Aorta (tissue), 5 donors: Measurements from ENCODE around the gene HLCS. TPM values are rescaled to one million over a fixed set of nuclear protein-coding genes. Genes with fewer than 3 reads are reported as not detected.
"Not testable (repeated sequence)": the region's sequence is repeated elsewhere in the genome, so short reads cannot be mapped to it uniquely, and the experiment has no call there.

Experiments used
- ATAC-seq: fragments of 200-7000 bp; cut with Tn5 transposase; one replicate; pipeline ENCODE4 v1.9.1; 2022; ENCODE audit warnings: moderate library complexity; ENCODE audit not compliant: low FRiP score
- DNase-seq, 2 donors: peaks; one replicate each; pipeline ENCODE4 v3.0.0-alpha.2; 2020
- H3K27ac ChIP-seq, 2 donors: one replicate each; pipeline ENCODE4 v1.5.1; 2013; ENCODE audit warnings: low read length in 2 of 2, mild to moderate bottlenecking in 2 of 2, moderate library complexity in 2 of 2, control low read depth in 1 of 2, inconsistent platforms in 1 of 2, low read depth in 1 of 2
- H3K27me3 ChIP-seq, 2 donors: one replicate each; pipeline ENCODE4 v1.6.1; 2013; ENCODE audit warnings: control low read depth in 1 of 2, low read length in 1 of 2, mild to moderate bottlenecking in 1 of 2, moderate library complexity in 1 of 2; ENCODE audit not compliant: insufficient read depth in 2 of 2, control insufficient read depth in 1 of 2
- H3K36me3 ChIP-seq, 2 donors: one replicate each; pipeline ENCODE4 v1.6.1; 2013; ENCODE audit warnings: control low read depth in 1 of 2, low read length in 1 of 2, mild to moderate bottlenecking in 1 of 2; ENCODE audit not compliant: insufficient read depth in 2 of 2, control insufficient read depth in 1 of 2
- H3K4me1 ChIP-seq, 2 donors: one replicate each; pipeline ENCODE4 v1.6.1; 2013; ENCODE audit warnings: low read length in 2 of 2, control low read depth in 1 of 2, mild to moderate bottlenecking in 1 of 2, moderate library complexity in 1 of 2; ENCODE audit not compliant: insufficient read depth in 2 of 2, control insufficient read depth in 1 of 2
- H3K4me3 ChIP-seq, 2 donors: one replicate each; pipeline ENCODE4 v1.5.1; 2013; ENCODE audit warnings: low read length in 2 of 2, control low read depth in 1 of 2, mild to moderate bottlenecking in 1 of 2
- H3K9me3 ChIP-seq: one replicate; pipeline ENCODE4 v1.6.1; 2013; ENCODE audit warnings: mild to moderate bottlenecking, low read length; ENCODE audit not compliant: control insufficient read depth
- WGBS, 2 donors: extraction: QIAGEN DNeasy Blood & Tissue Kit; methylation state at CpG; one replicate each; pipeline ENCODE4 v1.1.7; 2013; 5-methylcytosine and 5-hydroxymethylcytosine counted together
- intact Hi-C, 2 donors: fragments of 100-400 bp; cut with DNase I; formaldehyde crosslinking; loops; one replicate each; pipeline versions ENCODE4 v1.14.2 to v1.15.0; 2022
- polyA plus RNA-seq, 2 donors: library from polyadenylated mRNA; stranded (reverse); fragments of 200-250 nt; gene quantifications; one replicate each; pipeline ENCODE4 v1.2.3, GENCODE V29; 2013
- total RNA-seq, 2 donors: library from RNA; stranded (reverse); fragmentation: NEBNext Ultra II Directional; extraction: Animal tissue kit (Norgen Biotek cat#: 25700); gene quantifications; one replicate each; pipeline ENCODE4 v1.2.1, GENCODE V29; 2021
- donor health status: healthy with polysubstance abuse.
- donor health status: Bipolar disorder and iron deficiency.
- donor health status: DM: no; HTN: no; CAD: no.
- donor health status: DM: no; HTN: no; CAD: no.
- donor health status: DM: yes; HTN: yes; CAD: no.

HLCS gene
- total and polyA plus RNA-seq, 4 donors: 2.1 to 19.7 (median 10.6) TPM

DNA sequence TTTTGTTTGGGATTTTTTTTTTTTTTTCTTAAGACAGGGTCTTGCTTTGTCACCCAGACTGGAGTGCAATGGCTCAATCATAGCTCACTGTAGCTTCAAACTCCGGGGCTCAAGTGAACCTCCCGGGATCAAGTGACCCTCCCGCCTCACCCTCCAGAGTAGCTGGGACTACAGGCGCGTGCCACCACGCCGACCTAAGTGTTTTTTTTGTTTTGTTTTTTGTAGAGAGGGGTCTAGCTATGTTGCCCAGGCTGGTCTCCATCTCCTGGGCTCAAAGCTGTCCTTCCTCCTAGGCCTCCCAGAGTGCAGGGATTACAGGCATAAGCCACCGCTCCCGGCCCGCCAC, 776 bp downstream of the HLCS start:
- Histone ChIP-seq H3K9me3 (no peaks in the 10 kb centered on the region), H3K36me3 (peaks cover 0 to 3% of the 10 kb centered on the region in 2 donors), H3K4me3 (peak overlapping the region; percentile 89 to 97), H3K27ac (peak overlapping the region in 1 of 2 donors; percentile 5), H3K4me1 (no peaks in the 10 kb centered on the region), H3K27me3 (no peaks in the 10 kb centered on the region)
- DNase-seq: no peak
- intact Hi-C loops: loop anchor here in 1 of 2 donors (1.0 kb wide), 1 partner anchor 24 kb away; no protein-coding TSS in a partner anchor
- WGBS, 2 donors: 21 to 35% methylated on average over 10 of the region's 10 CpGs
- no peak for ATAC-seq

DNA sequence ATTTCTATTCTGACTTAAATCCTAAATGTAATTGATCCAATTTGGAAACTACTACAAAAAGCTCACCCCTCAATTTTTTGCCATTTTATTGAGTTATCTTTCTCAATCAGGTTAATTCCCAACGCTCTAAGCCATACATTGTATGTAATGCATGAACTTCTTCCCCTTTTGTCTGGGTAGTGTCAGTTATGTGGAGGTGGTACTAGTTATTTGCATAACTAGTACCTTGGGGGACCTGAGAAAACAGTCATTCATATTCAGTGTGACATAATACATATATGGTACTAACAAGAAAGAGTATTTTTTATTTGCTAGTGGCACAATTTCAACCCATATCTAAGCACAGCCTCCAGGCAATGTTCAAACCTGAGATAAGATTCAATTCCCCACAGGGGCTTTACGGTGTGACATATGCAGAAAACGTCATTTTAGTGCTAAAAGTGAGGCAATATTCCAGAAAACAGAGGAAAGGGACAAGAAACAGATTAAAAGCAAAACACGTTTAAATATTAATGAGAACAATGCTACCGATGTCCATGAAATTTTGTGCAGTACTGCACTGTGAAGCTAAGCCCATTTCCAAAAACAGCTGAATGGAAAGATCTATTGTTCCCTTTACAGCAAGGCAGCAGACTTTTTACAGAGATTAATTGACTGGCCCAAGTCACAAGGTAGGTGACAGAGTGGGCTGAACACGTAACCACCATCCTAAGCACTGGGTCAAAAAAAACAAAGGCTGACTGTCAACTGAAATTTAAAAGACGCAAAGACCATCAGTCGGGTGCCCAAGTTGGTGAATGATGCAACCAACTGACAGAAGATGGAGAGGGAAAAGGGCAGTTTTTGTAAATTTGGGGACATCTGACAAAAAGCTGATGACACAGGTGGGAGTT, 1.4 kb downstream of the HLCS start:
- H3K36me3 ChIP-seq: peaks cover 0 to 3% of the 10 kb centered on the region in 2 donors
- H3K4me3 ChIP-seq: peak overlapping the region in 1 of 2 donors; percentile 89
- no peaks in the 10 kb centered on the region for H3K4me1 ChIP-seq
- no peak overlapping the region for H3K27ac ChIP-seq
- ATAC-seq (no peak), DNase-seq (no peak)
- intact Hi-C loops: no loop called here
- WGBS, 2 donors: 81 to 84% methylated on average over 8 of the region's 8 CpGs
- H3K9me3 ChIP-seq: no peaks in the 10 kb centered on the region
- no peaks in the 10 kb centered on the region for H3K27me3 ChIP-seq

DNA sequence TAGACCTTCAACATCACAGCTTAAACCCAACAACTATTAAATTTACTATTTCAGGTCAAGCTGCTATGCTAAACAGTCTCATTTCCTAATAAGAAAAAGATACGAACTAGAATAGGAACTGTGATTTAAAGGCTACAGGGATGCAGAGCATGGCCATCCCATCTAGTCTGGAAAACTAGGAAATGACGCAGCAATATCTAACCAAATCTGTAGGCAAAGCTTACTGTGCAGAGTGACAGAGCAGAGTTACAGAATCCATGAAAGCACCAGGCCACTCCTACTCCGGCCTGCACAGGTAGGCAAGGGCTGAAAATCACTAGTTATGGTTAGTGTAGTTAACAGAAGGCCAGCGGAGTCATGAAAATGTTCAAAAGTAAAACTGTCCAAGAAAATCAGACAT, 2.1 kb downstream of the HLCS start:
- no peaks in the 10 kb centered on the region for H3K4me1 ChIP-seq
- WGBS, 2 donors: 92 to 97% methylated on average over 4 of the region's 4 CpGs
- no peak overlapping the region for H3K27ac ChIP-seq
- H3K27me3 ChIP-seq: no peaks in the 10 kb centered on the region
- ATAC-seq: no peak
- H3K9me3 ChIP-seq: no peaks in the 10 kb centered on the region
- no peak overlapping the region for H3K4me3 ChIP-seq
- H3K36me3 ChIP-seq: peaks cover 0 to 3% of the 10 kb centered on the region in 2 donors
- no peak for DNase-seq
- intact Hi-C loops: no loop called here

DNA sequence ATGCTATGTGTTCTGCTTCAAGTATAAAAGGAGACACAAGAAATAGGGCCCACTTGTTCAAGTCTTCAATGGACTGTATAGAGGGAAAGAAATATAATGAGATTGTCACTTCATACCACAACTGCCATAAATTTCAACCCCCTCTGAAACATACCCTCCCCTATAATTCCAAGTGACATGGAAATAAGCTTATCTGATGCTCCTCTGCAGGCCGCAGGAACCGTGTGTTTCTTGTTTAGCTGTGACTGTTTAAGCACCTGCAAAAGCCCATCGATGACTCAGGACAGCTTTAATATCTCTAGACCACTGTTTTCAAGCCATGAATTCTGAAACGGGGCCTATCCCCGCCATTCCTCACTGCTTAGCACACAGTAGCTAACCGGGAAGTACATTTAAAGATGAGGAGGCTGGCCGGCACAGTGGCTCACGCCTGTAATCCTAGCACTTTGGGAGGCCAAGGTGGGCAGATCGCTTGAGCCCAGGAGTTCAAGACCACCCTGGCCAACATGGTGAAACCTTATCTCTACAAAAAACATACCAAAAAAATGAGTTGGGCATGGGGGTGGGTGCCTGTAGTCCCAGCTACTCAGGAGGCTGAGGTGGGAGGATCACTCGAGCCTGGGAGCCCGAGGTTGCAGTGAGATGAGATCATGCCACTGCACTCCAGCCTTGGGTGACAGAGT, 4.2 kb downstream of the HLCS start:
- no peaks in the 10 kb centered on the region for H3K27me3 ChIP-seq
- intact Hi-C loops: no loop called here
- WGBS, 2 donors: 92% methylated on average over 11 of the region's 11 CpGs
- DNase-seq (no peak), ATAC-seq (no peak)
- peaks cover 0 to 3% of the 10 kb centered on the region in 2 donors for H3K36me3 ChIP-seq
- no peak overlapping the region for H3K27ac ChIP-seq
- no peaks in the 10 kb centered on the region for H3K4me1 ChIP-seq
- H3K9me3 ChIP-seq: no peaks in the 10 kb centered on the region
- no peak overlapping the region for H3K4me3 ChIP-seq

DNA sequence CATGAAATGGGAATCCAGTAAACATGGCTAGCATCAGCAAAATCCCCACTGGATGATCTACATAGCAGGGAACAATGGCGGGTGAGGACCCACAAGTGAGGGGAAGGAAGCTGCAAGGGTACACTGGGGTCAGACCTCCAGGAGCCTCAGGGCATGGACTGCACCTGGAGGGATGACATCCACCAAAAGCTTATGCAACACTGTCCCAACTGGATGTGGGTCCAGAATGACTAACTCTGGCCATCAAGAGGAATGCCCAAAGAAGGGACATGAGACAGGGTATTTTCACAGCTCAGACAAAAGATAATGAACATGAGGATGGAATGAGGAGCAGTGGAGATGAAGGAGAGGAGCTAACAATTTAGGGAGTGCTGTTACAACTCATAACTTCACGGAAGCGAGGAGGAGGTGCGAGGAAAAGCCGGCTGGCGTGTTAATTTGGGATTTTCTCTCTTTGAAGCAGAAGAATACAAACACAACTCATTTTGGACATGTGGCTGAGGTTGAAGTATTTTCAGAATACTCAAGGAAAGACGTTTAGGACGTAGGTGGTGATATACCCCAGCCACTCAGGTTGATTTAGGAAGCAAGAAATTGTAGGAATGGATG, 5.7 kb downstream of the HLCS start:
- Histone ChIP-seq H3K36me3 (peaks cover 0 to 5% of the 10 kb centered on the region in 2 donors), H3K4me1 (no peaks in the 10 kb centered on the region), H3K4me3 (no peak overlapping the region), H3K9me3 (no peaks in the 10 kb centered on the region), H3K27ac (no peak overlapping the region), H3K27me3 (no peaks in the 10 kb centered on the region)
- DNase-seq (no peak), ATAC-seq (no peak)
- intact Hi-C loops: no loop called here
- WGBS, 2 donors: 93 to 95% methylated on average over 8 of the region's 8 CpGs

DNA sequence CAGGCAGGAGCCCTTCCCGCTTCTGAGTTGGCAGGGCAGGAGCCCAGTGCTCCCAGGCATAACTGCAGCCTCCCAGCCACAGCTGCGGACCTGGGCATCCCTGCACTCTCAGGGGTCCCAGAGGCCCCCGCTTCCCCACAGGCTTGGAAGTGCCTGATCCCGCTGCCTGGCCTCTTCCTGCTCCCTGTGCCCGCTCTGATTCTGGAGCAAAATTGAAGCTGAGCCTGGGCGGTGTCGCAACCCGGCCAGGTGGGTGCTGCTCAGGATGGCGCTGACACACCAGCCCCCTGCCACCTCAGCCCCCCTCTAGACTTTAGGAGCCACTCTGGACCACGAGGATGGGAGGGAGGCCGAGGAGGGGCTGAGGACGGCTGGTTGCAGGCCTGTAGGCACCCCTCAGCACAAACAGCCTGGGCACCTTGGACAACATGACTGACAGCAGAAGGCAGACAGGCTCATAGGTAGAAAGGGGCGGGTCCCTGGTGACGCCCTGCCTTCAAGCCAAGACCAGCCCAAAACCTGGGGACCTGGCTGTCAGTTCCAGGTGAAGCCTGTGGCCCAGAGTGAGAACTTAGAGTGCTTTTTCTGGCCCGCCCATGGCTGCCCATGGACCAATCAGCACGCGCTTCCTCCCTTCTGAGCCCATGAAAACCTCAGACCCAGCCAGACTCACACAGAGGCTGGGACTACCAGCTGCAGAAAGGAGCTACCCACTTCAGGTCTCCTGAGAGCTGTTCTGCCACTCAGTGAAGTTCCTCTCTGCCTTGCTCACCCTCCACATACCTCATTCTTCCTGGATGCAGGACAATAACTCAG, 7.2 kb downstream of the HLCS start:
- Histone ChIP-seq H3K4me1 (no peaks in the 10 kb centered on the region), H3K27me3 (no peaks in the 10 kb centered on the region), H3K36me3 (peaks cover 0 to 5% of the 10 kb centered on the region in 2 donors), H3K9me3 (no peaks in the 10 kb centered on the region), H3K27ac (no peak overlapping the region), H3K4me3 (no peak overlapping the region)
- WGBS, 2 donors: 92 to 95% methylated on average over 17 of the region's 17 CpGs
- ATAC-seq (no peak), DNase-seq (no peak)
- intact Hi-C loops: no loop called here

DNA sequence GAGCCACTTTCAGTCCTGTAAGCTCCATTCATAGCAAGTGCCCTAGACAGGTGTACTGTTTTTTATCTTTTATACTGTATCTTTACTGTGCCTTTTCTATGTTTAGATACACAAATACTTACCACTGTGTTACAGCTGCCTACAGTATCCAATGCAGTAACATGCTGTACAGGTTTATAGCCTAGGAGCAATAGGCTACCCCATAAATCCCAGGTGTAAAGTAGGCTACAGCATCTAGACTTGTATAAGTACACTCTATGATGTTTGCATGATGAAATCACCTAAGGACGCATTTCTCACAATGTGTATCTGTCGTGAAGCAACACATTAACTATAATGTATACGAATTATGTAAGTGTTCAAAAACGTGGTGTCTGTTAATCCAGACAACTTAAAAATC, 10.7 kb downstream of the HLCS start:
- 90 to 92% methylated on average over 4 of the region's 4 CpGs for WGBS, 2 donors
- no peak for ATAC-seq
- Histone ChIP-seq H3K36me3 (peaks cover 2 to 6% of the 10 kb centered on the region in 2 donors), H3K4me3 (no peak overlapping the region), H3K4me1 (no peaks in the 10 kb centered on the region), H3K27me3 (no peaks in the 10 kb centered on the region), H3K9me3 (no peaks in the 10 kb centered on the region), H3K27ac (no peak overlapping the region)
- DNase-seq: no peak
- intact Hi-C loops: no loop called here

DNA sequence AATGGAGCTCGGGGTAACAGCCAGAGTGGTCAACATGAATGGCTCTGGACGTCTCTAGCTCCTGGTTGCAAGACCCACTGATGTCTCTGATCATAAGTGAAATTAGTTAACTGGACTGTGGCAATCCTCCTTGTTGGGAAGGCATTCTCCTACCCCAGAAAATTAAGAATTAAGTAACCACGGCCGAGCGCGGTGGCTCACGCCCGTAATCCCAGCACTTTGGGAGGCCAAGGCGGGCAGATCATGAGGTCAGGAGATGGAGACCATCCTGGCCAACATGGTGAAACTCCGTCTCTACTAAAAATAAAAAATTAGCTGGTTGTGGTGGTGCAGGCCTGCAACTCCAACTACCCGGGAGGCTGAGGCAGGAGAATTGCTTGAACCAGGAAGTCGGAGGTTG, 14.1 kb downstream of the HLCS start:
- H3K4me3 ChIP-seq, ATAC-seq, H3K4me1 ChIP-seq, H3K27me3 ChIP-seq, H3K9me3 ChIP-seq, H3K27ac ChIP-seq, DNase-seq, intact Hi-C loops, H3K36me3 ChIP-seq: not testable (repeated sequence)
- 97 to 98% methylated on average over 12 of the region's 12 CpGs for WGBS, 2 donors
